GM18868 (cell line): ENCODE results near the gene ISLR2.
A peak's percentile ranks its signal among the peaks of the same experiment; 100 is the strongest.
"Not testable (repeated sequence)": the region's sequence is repeated elsewhere in the genome, so short reads cannot be mapped to it uniquely, and the experiment has no call there.

Source experiments
- ATAC-seq: cut with Tn5 transposase; IDR thresholded peaks from one replicate; pipeline ENCODE4 v1.9.1; 2021; ENCODE audit warnings: mild to moderate bottlenecking, moderate library complexity; ENCODE audit not compliant: unreplicated experiment

ISLR2 gene, protein sequence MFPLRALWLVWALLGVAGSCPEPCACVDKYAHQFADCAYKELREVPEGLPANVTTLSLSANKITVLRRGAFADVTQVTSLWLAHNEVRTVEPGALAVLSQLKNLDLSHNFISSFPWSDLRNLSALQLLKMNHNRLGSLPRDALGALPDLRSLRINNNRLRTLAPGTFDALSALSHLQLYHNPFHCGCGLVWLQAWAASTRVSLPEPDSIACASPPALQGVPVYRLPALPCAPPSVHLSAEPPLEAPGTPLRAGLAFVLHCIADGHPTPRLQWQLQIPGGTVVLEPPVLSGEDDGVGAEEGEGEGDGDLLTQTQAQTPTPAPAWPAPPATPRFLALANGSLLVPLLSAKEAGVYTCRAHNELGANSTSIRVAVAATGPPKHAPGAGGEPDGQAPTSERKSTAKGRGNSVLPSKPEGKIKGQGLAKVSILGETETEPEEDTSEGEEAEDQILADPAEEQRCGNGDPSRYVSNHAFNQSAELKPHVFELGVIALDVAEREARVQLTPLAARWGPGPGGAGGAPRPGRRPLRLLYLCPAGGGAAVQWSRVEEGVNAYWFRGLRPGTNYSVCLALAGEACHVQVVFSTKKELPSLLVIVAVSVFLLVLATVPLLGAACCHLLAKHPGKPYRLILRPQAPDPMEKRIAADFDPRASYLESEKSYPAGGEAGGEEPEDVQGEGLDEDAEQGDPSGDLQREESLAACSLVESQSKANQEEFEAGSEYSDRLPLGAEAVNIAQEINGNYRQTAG

GRCh38 chr15:74130155-74130848 is at the start of gene ISLR2:
Gene ISLR2 (plus strand): TSS chr15:74130586. CDS start chr15:74132755, 2,169 bp downstream.
- no peak for ATAC-seq

GRCh38 chr15:74082450-74082849 is 47.9 kb upstream of the ISLR2 start, which contains the start of gene GOLGA6A:
Gene GOLGA6A (minus strand): TSS chr15:74082550. CDS start chr15:74082509, 41 bp downstream.
- not testable (repeated sequence) for ATAC-seq

- not testable (repeated sequence) for ATAC-seq
These were observed 35.8 kb upstream of the ISLR2 start for GRCh38 chr15:74094567-74094966.

DNA sequence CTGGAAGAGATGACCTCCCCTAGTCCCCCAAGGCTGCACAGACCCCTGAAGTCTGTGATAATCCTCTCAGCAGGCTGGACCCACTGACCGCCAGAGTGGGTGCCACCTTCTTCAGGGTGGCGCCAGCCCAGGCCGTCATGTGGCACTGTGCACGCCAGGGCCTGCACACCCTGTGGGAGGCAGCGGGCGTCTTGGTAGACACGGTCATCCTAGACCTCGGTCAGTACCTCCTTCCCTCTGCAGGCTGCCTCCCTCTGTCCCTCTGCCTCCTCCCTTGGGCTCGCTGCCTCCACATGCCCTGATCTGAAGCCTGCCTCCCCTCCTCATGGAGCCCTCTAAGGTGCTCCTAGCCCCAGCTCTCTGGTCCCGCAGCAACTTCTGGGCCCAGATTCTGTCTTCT is 34.8 kb upstream of the ISLR2 start:
- not testable (repeated sequence) for ATAC-seq

GRCh38 chr15:74096753-74097474 is 33.5 kb upstream of the ISLR2 start:
- not testable (repeated sequence) for ATAC-seq

- peak; percentile 67 for ATAC-seq
These were observed 30.2 kb upstream of the ISLR2 start for GRCh38 chr15:74099963-74100733.

GRCh38 chr15:74108111-74108510 is 22.3 kb upstream of the ISLR2 start:
- ATAC-seq = no peak

DNA sequence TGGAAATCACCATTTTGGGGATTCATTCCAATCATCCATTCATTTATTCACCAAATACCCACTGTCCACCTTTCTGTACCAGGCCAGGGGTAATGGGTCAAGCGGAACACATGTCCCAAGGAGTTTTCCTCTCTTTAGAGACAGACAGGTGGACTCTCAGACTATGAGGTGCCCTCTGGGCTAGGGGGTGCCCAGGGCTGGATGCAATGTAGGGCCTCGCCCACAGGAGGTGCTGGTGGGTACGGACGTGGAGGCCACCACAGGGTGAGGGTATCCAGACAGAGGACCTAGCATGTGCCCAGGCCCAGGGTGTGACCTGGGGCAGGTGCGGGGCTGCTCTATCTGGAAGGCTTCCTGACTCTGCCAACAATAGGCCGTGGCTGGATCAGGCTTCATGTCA is 21.8 kb upstream of the ISLR2 start:
- not testable (repeated sequence) for ATAC-seq

DNA sequence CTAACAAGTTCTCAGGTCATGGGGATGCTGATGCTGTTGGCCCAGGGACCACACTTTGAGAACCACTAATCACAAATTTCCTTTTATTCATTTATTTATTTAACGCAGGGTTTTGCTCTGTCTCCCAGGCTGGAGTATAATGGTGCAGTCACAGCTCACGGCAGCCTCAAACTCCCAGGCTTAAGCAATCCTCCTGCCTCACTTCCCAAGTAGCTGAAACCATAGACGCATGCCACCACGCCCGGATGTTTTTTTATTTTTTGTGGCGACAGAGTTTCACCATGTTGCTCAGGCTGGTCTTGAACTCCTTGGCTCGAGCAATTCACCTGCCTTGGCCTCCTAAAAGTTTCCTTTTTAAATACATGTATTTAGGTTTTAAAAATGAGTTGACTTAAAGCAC is 20.7 kb upstream of the ISLR2 start:
- no peak for ATAC-seq

DNA sequence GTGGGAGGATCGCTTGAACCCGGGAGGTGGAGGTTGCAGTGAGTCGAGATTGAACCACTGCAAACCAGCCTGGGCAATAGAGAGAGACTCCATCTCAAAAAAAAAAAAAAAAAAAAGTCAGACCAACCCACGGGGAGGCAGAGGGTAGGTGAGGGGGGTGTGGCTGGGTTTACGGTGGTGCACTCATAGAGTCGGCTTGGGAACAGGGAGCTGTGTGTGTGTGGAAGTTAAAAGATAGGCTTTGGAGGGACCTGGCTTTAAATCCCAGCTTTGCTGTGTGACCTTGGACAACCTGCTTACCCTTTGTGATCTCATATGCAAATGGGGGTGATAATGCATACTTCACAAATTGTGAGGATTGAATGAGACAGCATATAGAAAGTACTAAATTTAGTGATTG is 10.0 kb upstream of the ISLR2 start:
- no peak for ATAC-seq

- ATAC-seq = no peak
These were observed 9.3 kb upstream of the ISLR2 start for GRCh38 chr15:74121039-74121438.

- ATAC-seq = no peak
These were observed 8.5 kb upstream of the ISLR2 start for GRCh38 chr15:74121858-74122257.

DNA sequence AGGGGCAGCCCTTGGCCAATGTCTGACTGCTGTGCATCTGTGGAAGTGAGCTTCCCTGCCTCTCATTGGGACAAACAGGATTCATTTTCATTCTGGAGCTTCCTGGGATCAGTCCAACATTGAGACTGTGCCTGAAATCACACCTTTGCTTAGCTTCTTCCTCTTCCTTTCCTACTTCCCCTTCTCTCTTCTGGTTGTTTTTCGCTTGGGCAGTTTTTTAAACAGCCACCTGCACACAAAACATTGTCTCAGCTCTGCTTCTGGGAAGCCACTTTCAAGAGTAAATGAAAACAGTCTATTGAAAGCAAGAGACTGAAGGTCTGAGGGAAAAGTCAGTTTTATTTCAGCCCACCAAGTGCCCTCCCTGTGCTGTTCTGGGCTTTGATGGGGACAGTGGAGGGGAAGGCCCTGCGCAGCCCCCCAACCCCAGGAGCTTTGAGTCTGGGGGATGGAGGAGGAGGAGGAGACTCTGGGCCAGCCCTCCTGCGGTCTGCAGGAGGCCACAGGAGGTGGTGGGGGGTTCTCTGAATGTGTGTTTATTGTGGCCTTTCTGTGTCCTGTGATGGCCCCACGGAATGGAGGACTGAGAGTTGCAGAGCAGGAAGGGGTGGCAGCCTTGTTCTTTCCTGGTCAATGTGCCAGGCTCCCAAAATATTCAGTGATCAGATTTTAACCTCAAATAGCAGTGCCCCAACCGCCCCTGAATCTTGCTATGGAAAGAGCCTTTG is 7.8 kb upstream of the ISLR2 start:
- no peak for ATAC-seq

DNA sequence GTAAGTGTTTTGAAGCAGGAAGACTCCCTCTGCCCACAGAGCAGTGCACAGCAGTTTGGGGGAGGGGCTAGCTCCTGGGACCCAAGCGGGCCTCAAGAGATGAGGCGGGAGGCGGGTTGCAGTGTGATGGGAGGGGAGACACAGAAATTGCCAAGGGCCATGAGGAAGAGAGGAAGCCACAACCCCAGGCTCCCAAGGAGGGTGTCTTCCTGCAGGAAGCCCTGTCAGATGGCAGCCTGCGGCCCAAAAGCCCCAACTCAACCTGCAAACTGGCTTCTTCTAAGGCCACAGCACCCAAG is 7.3 kb upstream of the ISLR2 start:
- ATAC-seq = no peak

GRCh38 chr15:74123658-74124057 is 6.7 kb upstream of the ISLR2 start:
- ATAC-seq = no peak

DNA sequence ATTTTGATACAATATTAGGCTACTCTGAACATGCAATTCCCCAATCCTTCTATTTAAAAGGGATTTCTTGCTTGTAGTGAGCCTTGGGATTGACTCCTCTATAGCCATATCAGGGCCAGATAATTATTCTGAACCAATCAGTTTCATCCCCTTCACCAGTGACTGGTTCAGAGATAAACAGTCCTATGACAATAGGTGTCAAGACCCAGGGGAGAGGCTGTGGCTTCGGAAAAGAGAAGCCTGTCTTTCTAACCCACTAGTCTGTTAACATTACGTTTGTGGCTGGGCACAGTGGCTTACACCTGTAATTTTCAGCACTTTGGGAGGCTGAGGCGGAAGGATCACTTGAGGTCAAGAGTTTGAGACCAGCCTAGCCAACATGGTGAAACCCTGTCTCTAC is 6.2 kb upstream of the ISLR2 start:
- no peak for ATAC-seq

GRCh38 chr15:74124759-74125158 is 5.6 kb upstream of the ISLR2 start:
- ATAC-seq = no peak

DNA sequence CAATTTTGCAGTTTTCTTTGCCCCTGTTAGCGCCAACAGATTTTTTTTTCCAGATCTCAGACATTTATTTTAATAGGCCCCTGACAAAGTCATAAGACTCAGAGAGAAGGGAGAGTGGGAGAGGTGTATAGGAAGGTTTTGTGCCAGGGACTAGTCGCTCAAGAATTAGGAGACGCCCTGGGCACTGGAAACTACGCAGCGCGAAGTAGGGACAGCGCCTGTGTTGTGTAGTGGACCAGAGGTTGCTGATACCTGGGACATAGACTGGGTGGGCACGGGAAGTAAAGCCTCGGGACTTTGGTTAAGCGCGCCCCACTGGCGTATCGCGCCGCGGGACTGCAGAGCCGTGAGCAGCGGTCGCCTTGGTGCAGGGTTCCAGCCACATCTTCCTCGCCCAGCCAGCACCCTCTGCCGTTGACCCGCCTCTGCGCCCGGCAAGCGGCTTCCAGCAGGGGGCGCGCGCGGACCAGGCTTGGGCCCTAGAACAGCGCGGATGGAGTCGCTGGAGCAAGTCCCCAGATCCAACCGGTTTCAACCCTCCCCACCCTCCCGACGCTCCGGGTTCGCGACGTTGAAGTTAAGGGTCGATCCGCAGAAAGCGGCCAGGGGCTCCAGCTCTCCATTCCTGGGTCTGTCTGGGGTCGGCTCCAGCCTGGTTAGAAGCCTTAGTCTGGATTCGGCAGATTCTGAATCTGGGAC is 3.0 kb upstream of the ISLR2 start:
- no peak for ATAC-seq
